Measurements from ENCODE around the gene ECM1. TPM values are rescaled to one million over a fixed set of nuclear protein-coding genes. Genes with fewer than 3 reads are reported as not detected.

The ECM1 gene
- total RNA-seq, 1 donor = 20.3 TPM

GRCh38 chr1:150484861-150485260 is 23.0 kb upstream of the ECM1 start:
- no peak overlapping the region for H3K4me3 ChIP-seq (ENCODE audit: low read depth, low read length)
- DNase-seq (ENCODE audit: low read depth) = peak; percentile 50
- TF ChIP-seq CTCF (IDR thresholded peaks at IDR 0.05; ENCODE audit: insufficient read depth, low read depth, low read length) = peak; percentile 49

- peak; percentile 52 for TF ChIP-seq CTCF (IDR thresholded peaks at IDR 0.05; ENCODE audit: insufficient read depth, low read depth, low read length)
- peak within 1 kb of the TSS; percentile 97 for H3K4me3 ChIP-seq (ENCODE audit: low read depth, low read length)
- peak; percentile 99 for DNase-seq (ENCODE audit: low read depth)
Observed at GRCh38 chr1:150486966-150487762, 20.7 kb upstream of the ECM1 start, which contains the start of gene TARS2. Gene TARS2, plus strand, starts transcription at chr1:150487419. Its CDS starts 32 bp downstream, at chr1:150487451.

- DNase-seq (ENCODE audit: low read depth) = no peak
- no peak for TF ChIP-seq CTCF (IDR thresholded peaks at IDR 0.05; ENCODE audit: insufficient read depth, low read depth, low read length)
- H3K4me3 ChIP-seq (ENCODE audit: low read depth, low read length) = peak overlapping the region; percentile 97
Observed at GRCh38 chr1:150487763-150488115, 20.2 kb upstream of the ECM1 start.

- DNase-seq (ENCODE audit: low read depth) = no peak
- H3K4me3 ChIP-seq (ENCODE audit: low read depth, low read length) = no peak overlapping the region
Observed at GRCh38 chr1:150493175-150493574, 14.7 kb upstream of the ECM1 start.

GRCh38 chr1:150498342-150498741 is 9.6 kb upstream of the ECM1 start:
- TF ChIP-seq CTCF (IDR thresholded peaks at IDR 0.05; ENCODE audit: insufficient read depth, low read depth, low read length) = no peak
- H3K4me3 ChIP-seq (ENCODE audit: low read depth, low read length) = no peak overlapping the region
- DNase-seq (ENCODE audit: low read depth) = no peak

More at GRCh38 chr1:150493175-150493574, 14.7 kb upstream of the ECM1 start:
- TF ChIP-seq CTCF (IDR thresholded peaks at IDR 0.05; ENCODE audit: insufficient read depth, low read depth, low read length) = no peak

GRCh38 chr1:150505431-150505830 is 2.5 kb upstream of the ECM1 start:
- TF ChIP-seq CTCF (IDR thresholded peaks at IDR 0.05; ENCODE audit: insufficient read depth, low read depth, low read length) = no peak
- no peak overlapping the region for H3K4me3 ChIP-seq (ENCODE audit: low read depth, low read length)
- no peak for DNase-seq (ENCODE audit: low read depth)
